ENCODE measurements around the gene APBA1.

DNA sequence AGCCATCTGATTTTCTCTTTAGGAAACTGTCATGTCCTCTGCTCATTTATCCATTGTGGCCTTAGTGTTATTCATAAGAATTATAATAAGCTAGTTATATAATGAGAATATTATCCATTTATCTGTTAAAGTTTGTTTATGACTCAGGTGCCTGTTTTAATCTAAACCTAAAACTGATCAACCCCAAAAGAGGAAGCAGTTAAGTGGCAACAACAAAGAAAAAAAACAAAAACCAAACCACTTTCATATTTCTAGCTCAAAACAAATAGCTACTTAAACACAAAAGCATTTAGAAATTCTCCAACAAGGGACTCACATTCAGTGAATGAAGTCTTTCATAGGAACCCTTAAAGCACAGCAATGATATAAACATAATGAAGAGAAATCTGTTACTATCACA lies 116.4 kb downstream of the APBA1 start:
- TF ChIP-seq, protein P1, sequence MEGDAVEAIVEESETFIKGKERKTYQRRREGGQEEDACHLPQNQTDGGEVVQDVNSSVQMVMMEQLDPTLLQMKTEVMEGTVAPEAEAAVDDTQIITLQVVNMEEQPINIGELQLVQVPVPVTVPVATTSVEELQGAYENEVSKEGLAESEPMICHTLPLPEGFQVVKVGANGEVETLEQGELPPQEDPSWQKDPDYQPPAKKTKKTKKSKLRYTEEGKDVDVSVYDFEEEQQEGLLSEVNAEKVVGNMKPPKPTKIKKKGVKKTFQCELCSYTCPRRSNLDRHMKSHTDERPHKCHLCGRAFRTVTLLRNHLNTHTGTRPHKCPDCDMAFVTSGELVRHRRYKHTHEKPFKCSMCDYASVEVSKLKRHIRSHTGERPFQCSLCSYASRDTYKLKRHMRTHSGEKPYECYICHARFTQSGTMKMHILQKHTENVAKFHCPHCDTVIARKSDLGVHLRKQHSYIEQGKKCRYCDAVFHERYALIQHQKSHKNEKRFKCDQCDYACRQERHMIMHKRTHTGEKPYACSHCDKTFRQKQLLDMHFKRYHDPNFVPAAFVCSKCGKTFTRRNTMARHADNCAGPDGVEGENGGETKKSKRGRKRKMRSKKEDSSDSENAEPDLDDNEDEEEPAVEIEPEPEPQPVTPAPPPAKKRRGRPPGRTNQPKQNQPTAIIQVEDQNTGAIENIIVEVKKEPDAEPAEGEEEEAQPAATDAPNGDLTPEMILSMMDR (IDR thresholded peaks at IDR 0.05) = no peak
- no peak for TF ChIP-seq EZH2phosphoT487 (IDR thresholded peaks at IDR 0.05)

Data from neural progenitor cell (in vitro differentiated cells).